ENCODE data around the gene KPTN.

The KPTN gene

DNA sequence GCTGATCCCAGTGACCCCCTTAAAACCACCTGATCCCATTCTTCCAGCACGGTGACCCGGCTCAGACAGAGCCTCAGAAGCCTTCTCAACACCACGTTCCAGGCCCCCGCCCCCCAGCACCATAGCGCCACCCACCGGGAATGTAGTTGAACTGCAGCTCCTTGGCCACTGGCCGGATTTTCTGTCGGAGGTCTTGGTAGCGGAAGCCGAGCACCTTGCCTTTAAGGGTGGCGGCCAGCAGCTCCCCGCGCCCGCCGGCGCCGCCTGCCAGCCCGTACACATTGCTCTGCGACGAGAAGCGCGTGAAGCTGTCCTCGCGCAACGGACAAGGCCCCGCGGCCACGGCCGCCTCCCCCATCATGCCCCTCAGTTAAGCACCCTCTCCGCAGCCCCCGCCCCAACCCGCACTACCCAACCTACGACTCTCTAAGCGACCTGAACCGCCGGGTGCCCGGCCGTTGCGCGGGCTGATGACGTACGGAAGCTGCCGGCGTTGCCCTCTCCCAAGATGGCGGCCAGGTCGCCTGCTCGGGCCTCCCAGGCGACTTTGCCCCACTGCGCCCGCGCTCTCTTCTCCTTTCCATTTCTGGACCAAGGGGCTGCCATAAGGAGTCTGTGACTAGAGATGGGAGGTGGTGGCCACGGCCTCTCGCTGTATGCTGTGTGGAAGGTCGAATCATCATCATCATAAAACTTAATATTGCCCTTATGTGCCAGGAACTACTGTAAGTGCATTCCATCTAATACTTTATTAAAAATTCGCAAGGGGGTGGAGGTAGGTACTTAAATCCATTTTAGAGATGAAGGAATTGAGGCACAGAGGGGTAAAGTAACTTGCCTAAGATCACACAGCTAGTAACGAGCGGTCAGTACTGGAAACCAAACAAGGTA, at the start of gene KPTN:
Gene KPTN, minus strand, starts transcription at position 420 of the 891 bp plus-strand sequence. Its CDS starts 59 bp downstream, at position 361.
- DNase-seq = peak; percentile 95

DNA sequence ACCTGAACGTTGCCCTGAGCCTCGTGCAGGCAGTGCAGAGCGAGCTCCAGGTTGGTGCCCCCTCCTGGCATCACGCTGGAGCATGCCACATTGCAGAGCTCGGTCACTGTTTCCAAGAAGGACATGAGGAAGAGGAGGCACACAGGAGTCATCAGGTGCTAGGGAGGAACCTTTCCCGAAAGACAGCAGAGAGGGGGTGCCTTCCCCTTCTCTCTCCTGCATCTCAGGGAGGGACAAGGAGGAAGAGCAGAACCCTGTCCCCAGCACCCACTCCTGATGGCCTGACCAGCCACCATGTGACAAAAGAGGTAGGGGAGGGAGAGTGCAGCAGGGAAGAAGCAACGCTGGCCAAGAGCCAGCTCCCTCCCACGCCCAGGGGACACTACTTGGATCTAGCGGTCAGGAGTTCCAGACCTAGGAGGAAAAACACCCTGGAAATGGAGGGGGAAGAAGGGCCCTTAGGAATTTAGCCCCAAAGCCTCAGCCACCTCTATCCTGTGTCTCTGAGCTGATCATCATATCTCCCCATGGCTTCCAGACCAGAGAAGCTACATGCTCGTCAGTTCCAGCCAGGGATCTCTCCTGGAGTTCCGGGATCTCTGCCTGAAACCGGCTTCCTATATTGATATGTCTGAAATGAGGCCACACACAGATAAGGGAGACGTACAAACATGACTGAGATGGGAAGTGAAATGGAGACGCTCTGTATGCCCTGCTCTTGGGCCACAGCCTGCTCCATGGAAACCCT, 47.8 kb upstream of the KPTN start:
- no peak for DNase-seq

- DNase-seq = no peak
These were observed 45.2 kb upstream of the KPTN start for GRCh38 chr19:47529018-47529742.

GRCh38 chr19:47526798-47527197, 42.8 kb upstream of the KPTN start:
- DNase-seq = no peak

- peak; percentile 52 for DNase-seq
These were observed 39.5 kb upstream of the KPTN start for GRCh38 chr19:47523473-47523872.

DNA sequence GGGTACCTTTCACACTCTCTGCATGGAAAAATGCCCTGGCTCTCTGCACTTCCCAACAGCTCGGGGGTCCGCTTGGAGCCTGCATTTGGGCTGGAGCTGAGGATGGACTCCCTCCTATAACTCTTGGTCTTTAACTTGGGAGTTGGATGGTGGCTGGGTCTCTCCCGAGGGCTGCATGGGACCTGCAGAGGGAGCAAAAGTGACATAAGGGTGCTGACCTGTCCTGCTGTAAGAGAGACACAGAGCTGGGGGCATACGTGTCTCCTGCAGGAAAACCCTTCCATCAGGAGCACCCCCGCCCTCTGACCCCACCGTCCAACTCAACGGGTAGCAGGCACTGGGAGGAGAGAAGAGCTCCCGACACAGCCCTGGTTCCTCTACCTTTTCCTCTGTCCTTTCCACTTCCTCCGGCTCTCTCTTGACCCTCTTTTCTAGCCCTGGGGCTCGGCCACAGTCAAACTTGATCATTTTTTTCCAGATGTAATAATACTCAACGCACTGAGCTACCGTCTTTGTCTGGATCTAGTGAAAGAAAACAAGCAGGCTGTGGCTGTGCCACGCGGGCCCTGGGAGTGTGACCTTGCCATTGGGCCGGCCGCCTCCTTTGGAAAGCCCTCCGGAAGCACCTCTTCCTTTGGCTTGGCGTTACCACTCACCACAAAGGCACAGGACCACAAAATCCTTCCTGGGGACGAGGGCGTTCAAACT, 37.6 kb upstream of the KPTN start:
- DNase-seq = no peak

GRCh38 chr19:47520839-47521238, 36.8 kb upstream of the KPTN start:
- DNase-seq = no peak

- DNase-seq = no peak
These were observed 36.4 kb upstream of the KPTN start for GRCh38 chr19:47520343-47520806.

DNA sequence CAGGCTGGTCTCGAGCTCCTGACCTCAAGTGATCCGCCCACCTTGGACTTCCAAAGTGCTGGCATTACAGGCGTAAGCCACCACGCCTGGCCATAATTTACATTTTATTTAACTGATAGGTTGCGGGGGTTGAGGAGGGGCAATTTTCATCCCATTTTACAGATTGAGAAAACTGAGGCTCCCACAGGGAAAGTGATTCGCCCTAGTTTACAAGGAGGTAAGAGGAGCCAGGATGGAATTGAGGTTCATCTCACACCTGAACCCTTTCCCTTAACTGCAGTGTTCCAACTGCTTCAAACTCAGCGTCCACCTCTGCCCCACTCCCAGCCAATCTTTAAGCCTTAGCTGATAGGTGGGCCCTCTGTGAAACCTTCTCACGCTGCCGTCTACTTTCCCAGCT, 34.8 kb upstream of the KPTN start:
- no peak for DNase-seq

DNA sequence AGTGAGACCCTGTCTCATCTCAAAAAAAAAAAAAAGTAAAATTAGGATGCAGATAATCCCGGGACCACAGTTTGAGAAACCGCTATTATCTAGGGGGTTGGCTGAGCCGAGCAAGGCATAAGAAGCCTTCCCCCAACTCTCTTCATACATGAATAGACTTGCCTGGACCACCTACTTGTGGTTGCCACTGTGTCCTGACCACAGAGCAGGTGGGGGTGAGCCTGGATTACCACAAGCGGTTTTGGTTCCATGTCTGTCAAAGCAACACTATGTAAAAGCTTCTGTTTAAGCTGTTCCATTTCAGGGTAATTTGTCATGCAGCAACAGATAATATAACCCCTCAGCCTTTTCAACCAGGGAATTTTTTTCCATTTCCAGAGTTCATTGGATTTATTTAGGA, 34.1 kb upstream of the KPTN start:
- DNase-seq = peak; percentile 80

DNA sequence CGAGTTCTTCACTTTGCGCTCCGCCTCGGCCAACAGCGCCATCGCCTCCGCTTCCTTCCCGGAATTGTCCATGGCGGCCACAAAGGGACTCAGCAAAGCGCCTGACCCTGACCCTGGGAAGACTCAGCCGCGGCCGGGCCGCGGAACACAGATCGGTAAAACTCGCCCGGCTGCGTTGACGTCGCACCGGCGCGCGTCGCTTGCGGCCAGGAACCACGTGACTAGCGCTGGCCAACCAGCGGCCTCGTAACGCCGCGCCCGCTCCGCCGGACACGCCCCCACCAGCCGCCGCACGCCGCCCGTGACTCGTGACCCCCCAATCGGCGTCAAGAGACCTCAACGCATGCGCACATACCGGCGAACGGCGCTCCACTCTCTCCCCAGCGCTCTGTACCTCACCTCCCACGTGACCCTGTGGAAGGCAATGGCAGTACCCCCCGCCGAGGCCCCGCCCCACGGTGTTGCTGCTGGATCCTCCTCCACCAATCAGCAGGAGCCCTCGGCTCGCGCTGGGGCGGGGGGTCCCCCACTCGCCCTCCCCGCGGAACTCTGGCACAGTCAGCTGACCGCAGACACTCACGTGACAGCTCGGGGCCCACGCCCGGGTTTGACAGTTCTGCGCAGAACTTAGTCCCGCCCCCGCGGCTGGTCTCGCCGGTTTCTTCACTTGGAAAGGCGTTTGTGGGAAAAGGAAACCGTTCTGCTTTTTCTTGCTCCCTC, 31.0 kb upstream of the KPTN start, which contains the start of gene NAPA:
Gene NAPA, minus strand, starts transcription at position 195 of the 720 bp plus-strand sequence. Its CDS starts 123 bp downstream, at position 72.
- DNase-seq = peak; percentile 100

GRCh38 chr19:47514151-47514868, 30.3 kb upstream of the KPTN start:
- no peak for DNase-seq

GRCh38 chr19:47512948-47513319, 28.9 kb upstream of the KPTN start:
- DNase-seq = no peak

DNA sequence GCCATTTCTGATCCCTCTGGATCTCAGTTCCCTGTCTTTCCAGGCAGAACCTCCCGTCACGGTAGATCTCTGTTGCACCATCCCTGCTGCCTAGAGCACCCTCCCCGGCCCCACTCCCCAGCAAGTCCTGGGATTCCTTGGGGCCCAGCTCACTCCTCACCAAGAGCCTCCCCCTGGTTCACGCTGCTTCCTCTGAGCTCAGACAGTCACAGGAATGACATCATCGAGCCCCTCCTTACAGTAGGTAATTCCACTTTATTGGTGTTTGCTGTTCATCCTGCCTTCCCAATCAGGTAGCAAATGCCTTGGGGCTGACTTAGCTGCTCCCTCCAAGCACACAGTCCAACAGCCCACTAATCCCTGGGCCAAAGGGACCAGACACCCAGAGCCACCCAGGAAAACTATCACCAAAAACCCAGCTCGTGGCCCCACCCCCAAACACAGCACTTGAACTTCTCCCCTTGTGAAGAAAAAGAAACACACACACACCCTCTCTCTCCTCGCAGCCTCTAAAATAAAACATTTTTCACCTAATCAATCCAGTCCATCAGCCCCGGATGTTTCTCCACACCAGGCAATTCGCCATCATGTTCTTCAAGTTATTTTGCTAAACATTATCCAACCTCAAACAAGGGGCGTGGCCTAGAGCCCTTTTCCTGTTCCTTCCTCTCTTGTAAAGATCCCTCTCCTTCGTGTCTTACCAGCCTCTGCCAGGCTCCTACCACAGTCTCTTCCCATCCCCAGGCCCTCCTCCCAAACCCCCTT, 28.3 kb upstream of the KPTN start:
- peak; percentile 70 for DNase-seq

DNA sequence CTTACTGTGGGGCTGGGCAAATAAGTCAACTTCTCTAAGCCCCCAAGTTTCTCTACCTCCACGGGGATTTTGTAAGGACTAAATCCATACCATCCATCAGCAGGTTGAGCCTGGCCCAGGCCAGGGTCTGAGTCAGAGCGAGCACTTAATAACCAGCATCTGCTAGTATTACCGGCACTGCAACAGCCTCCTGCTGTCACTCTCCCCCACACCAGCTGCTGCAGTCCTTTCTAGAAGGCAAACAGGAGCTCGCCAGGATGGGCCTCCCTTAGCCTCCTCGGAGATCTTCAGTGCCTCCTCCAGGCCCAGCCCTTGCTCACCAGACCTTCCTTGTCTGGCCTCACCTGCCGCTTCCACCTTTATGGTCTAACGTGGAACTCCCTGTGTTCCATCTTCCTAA, 27.7 kb upstream of the KPTN start:
- no peak for DNase-seq

DNA sequence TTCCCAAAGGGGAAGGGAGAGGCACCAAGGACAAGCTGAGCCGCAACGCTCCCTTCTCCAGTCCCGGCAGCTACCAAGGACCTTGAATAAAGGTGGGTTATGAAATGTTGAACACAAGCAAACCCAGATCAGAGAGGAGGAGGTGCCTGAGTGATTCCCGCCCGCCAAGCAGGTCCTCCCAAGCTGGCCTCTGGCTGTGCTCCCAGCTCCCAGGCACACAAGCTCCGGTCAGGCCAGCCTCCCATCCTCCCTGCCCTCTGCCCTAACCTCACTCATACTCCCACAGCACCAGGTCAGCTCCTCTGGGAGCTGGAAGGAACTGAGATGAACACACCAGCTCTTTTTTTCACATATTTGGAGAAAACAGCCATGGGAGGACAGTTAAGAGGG, 27.1 kb upstream of the KPTN start:
- DNase-seq = no peak

DNA sequence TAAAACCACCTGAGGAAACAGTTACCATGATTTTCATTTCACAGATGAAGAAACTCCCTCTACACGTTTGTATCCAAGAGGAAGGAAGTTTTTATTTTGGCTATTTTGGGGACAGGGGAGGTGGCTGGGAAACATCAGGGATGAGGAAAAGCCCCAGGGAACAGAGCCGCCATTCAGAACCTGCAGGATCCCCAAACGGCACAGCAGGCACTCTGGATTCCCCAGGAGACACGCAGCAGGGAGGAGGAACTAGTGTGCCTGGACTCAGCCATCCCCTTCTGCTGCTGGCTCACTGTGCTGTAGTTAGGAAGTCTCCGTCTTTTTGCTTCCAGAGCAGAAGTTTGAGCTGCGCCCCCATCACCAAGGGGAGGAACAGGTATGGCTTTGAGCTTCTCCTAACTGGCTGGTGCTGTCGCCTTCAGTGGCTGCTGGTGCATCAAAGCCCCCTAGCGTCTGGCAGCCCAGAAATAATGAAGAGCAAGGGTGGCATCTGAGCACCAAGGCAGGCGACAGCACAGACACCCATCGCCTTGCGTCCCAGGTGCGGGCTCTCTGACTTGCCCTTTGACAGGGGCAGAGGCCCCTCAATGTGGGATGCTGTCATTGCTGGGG, 26.6 kb upstream of the KPTN start:
- DNase-seq = no peak

DNA sequence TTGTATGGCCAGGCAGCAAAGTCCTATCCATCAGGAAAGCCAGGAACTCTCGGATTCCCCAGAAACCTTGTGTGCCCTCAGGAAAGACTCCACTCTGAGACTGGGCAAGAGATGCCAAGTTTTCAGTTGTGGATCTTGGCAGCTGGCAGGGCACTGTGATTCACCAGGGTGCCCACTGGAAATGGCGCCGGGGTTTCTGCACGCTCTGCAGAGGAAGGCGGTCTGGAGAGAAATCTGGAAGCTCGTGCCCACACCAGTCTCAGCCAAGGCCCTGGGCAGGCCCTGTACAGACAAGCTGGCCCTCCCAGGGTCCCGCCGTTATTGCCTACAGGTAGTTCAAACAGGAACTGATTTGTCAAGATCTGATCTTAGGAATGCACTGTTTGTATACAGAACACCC, 26.0 kb upstream of the KPTN start:
- no peak for DNase-seq

DNA sequence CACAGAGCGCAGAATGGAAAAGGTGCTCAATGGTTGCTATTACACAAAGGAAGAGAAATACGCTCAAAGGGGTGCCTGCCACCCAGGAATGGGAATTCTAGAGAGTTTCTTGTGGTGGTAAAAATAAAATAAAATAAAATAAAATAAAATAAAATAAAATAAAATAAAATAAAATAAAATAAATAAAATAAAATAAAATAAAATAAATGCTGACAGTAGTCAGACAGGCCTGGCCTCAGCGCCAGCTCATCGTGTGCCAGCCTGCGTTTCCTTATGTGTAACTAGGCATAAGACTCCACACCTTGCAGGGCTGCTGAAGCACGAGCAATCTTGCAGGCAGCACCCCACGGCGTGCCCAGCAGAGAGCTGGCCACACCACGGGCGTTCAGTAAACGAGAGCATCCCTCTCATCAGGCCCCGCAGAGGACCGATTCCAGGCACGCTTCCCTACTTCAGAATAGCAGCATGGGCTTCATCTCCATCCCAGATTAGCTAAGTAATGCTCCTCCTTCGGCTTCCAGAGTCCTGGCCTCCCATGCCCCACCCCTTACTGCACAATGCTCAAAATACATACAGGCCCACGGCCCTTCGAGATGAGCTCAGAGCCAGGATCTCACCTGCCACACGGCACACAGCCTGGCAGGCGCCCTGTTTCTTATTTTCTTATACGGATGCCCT, 25.3 kb upstream of the KPTN start:
- DNase-seq = no peak

All from hematopoietic multipotent progenitor cell treated with erythropoietin and hydrocortisone succinate and interleukin-3 and kit ligand, for 4 days (in vitro differentiated cells).